ENCODE measurements around the gene CNOT11. TPM values are rescaled to one million over a fixed set of nuclear protein-coding genes. Genes with fewer than 3 reads are reported as not detected.

CNOT11 gene
- total RNA-seq, 1 experiment from 2014 or later, result 38.5 TPM

- H3K4me1 Mint-ChIP-seq (ENCODE audit: insufficient read depth, unreplicated experiment), result no peaks in the 10 kb centered on the region
- no peak for DNase-seq (ENCODE audit: unreplicated experiment)
- H3K4me3 Mint-ChIP-seq (ENCODE audit: unreplicated experiment), result no peak overlapping the region
- no peaks in the 10 kb centered on the region for H3K27me3 Mint-ChIP-seq (ENCODE audit: insufficient read depth, unreplicated experiment)
- H3K27ac Mint-ChIP-seq (ENCODE audit: low read depth, unreplicated experiment), result no peak overlapping the region
- peaks cover 71% of the 10 kb centered on the region for H3K36me3 Mint-ChIP-seq (ENCODE audit: insufficient read depth, unreplicated experiment)
- intact Hi-C loops (cut with micrococcal nuclease), result no loop called here
- ChIA-PET POLR2A (interaction anchor here (1.2 to 3.4 kb wide), 3 partner anchors 10 to 28 kb away, joined by 4 to 16 read pairs (median 6); partner anchors contain the start of gene CNOT11), CTCF (interaction anchor here (0.5 to 1.4 kb wide), 5 partner anchors 15 to 137 kb away, joined by 3 read pairs; no protein-coding TSS in a partner anchor)
- BruUV-seq (replicated peaks), result no TSS peak
- H3K9me3 Mint-ChIP-seq (ENCODE audit: unreplicated experiment), result no peaks in the 10 kb centered on the region
- TF ChIP-seq, protein P1, sequence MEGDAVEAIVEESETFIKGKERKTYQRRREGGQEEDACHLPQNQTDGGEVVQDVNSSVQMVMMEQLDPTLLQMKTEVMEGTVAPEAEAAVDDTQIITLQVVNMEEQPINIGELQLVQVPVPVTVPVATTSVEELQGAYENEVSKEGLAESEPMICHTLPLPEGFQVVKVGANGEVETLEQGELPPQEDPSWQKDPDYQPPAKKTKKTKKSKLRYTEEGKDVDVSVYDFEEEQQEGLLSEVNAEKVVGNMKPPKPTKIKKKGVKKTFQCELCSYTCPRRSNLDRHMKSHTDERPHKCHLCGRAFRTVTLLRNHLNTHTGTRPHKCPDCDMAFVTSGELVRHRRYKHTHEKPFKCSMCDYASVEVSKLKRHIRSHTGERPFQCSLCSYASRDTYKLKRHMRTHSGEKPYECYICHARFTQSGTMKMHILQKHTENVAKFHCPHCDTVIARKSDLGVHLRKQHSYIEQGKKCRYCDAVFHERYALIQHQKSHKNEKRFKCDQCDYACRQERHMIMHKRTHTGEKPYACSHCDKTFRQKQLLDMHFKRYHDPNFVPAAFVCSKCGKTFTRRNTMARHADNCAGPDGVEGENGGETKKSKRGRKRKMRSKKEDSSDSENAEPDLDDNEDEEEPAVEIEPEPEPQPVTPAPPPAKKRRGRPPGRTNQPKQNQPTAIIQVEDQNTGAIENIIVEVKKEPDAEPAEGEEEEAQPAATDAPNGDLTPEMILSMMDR (IDR thresholded peaks at IDR 0.05; ENCODE audit: unreplicated experiment), result no peak
Observed at GRCh38 chr2:101281482-101281881, 28.8 kb downstream of the CNOT11 start.

- BruUV-seq (replicated peaks), result no TSS peak
- TF ChIP-seq, protein P1 (IDR thresholded peaks at IDR 0.05; ENCODE audit: unreplicated experiment), result no peak
- DNase-seq (ENCODE audit: unreplicated experiment), result no peak
- Mint-ChIP-seq H3K27ac (ENCODE audit: low read depth, unreplicated experiment) (no peak overlapping the region), H3K36me3 (ENCODE audit: insufficient read depth, unreplicated experiment) (peaks cover 75% of the 10 kb centered on the region), H3K27me3 (ENCODE audit: insufficient read depth, unreplicated experiment) (no peaks in the 10 kb centered on the region), H3K4me1 (ENCODE audit: insufficient read depth, unreplicated experiment) (no peaks in the 10 kb centered on the region), H3K9me3 (ENCODE audit: unreplicated experiment) (no peaks in the 10 kb centered on the region), H3K4me3 (ENCODE audit: unreplicated experiment) (no peak overlapping the region)
- ChIA-PET POLR2A (interaction anchor here (3.4 kb wide), 1 partner anchor 12 kb away, joined by 16 read pairs; no protein-coding TSS in a partner anchor), CTCF (no interaction called here)
- intact Hi-C loops (cut with micrococcal nuclease), result no loop called here
Observed at GRCh38 chr2:101282980-101283379, 30.3 kb downstream of the CNOT11 start.

DNA sequence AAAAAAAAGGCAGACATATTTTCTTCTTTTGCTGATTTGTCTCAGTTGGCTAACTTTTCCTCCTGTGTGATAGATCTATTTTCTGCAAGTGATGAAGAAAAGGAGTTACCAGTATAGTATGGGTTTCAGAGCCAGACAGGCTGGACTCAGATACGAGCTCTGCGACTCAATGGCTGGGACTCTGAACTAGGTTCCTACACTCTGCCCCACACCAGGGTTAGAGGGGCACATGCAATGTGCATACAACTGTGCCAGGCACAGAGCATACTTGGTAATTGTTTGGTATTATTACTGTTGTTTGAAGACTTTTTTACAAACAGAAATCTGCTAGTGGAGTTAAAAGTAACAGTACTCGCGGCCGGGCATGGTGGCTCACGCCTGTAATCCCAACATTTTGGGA, 34.0 kb downstream of the CNOT11 start:
- intact Hi-C loops (cut with micrococcal nuclease), result no loop called here
- POLR2A ChIA-PET, result no interaction called here
- DNase-seq (ENCODE audit: unreplicated experiment), result no peak
- no peaks in the 10 kb centered on the region for H3K4me1 Mint-ChIP-seq (ENCODE audit: insufficient read depth, unreplicated experiment)
- CTCF ChIA-PET, result interaction anchor here (0.8 kb wide), 1 partner anchor 11 kb away, joined by 3 read pairs; no protein-coding TSS in a partner anchor
- H3K36me3 Mint-ChIP-seq (ENCODE audit: insufficient read depth, unreplicated experiment), result peaks cover 67% of the 10 kb centered on the region
- H3K9me3 Mint-ChIP-seq (ENCODE audit: unreplicated experiment), result no peaks in the 10 kb centered on the region
- TF ChIP-seq, protein P1 (IDR thresholded peaks at IDR 0.05; ENCODE audit: unreplicated experiment), result no peak
- H3K27ac Mint-ChIP-seq (ENCODE audit: low read depth, unreplicated experiment), result peak overlapping the region; percentile 12
- BruUV-seq (replicated peaks), result no TSS peak
- H3K4me3 Mint-ChIP-seq (ENCODE audit: unreplicated experiment), result no peak overlapping the region
- H3K27me3 Mint-ChIP-seq (ENCODE audit: insufficient read depth, unreplicated experiment), result no peaks in the 10 kb centered on the region

DNA sequence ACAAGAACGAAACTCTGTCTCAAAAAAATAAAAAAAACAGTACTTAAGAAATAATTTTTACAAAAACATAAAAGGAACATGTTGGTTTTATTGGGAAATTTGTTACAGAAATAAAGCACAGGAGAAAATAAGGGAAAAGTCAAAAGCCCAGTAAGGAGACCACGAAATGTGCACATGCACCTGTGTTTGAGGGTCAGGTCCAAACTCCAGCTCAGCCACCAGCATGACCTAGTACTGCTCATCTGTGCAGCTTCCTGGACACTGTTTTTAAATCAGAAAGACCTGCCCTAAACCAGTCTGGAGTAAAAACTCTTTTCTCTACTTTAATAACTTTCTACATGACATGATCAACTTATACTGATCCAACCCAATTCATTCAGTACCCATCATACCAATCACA, 34.6 kb downstream of the CNOT11 start:
- no peak for DNase-seq (ENCODE audit: unreplicated experiment)
- ChIA-PET CTCF (interaction anchor here (0.6 kb wide), 1 partner anchor 16 kb away, joined by 4 read pairs; no protein-coding TSS in a partner anchor), POLR2A (no interaction called here)
- Mint-ChIP-seq H3K36me3 (ENCODE audit: insufficient read depth, unreplicated experiment) (peaks cover 67% of the 10 kb centered on the region), H3K27me3 (ENCODE audit: insufficient read depth, unreplicated experiment) (no peaks in the 10 kb centered on the region), H3K9me3 (ENCODE audit: unreplicated experiment) (no peaks in the 10 kb centered on the region), H3K27ac (ENCODE audit: low read depth, unreplicated experiment) (no peak overlapping the region), H3K4me3 (ENCODE audit: unreplicated experiment) (no peak overlapping the region), H3K4me1 (ENCODE audit: insufficient read depth, unreplicated experiment) (no peaks in the 10 kb centered on the region)
- intact Hi-C loops (cut with micrococcal nuclease), result no loop called here
- TF ChIP-seq, protein P1 (IDR thresholded peaks at IDR 0.05; ENCODE audit: unreplicated experiment), result no peak
- BruUV-seq (replicated peaks), result no TSS peak

Measured in MCF 10A (cell line).